Anterior cingulate cortex (tissue), 58 donors: Measurements from ENCODE around the gene CNTN4.

Source experiments
- DNase-seq, 58 donors: peaks; one replicate each; lab custom pipeline; 2025; lab: John Stamatoyannopoulos, UW

CNTN4 gene

GRCh38 chr3:2568156-2568555 is 469.5 kb downstream of the CNTN4 start:
- no peak for DNase-seq

DNA sequence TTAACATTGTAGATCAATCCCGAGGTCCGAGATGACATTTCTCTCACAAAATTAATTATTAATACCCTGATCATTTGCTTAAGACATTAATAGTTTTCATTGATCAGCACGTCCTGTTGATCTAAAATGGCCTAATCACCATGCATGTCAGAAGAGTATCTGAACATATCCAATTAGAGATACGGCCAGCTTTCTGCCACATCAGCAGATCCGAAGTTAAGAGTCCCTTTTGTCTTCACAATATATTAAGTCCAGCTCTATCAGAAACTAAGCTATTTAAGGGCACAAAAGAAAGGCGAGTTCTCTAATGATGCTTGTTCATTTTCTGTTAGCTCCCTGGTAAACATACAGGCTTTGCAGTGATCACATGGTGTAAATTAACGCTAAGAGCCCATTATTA is 470.3 kb downstream of the CNTN4 start:
- DNase-seq, result no peak

- DNase-seq, result no peak
Observed at GRCh38 chr3:2577571-2577970, 478.9 kb downstream of the CNTN4 start.

DNA sequence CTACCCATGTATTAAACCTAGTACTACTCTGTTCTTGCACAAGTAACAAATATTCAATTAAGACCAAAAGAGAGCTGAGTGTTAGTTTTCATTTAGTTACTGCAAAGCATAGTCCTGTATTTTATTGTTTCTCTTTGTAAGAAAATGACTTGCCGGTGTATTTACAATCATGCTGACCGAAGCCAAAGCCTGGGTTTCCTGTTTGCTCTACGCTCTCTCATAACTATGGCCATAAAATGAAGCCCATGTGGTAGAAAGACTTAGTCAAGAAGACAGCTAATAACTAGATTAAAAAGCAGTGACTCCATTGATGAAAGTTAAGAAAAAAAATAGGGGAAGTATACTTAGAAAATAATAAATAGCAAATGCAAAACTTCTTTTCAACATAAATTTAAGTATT is 479.9 kb downstream of the CNTN4 start:
- no peak for DNase-seq

DNA sequence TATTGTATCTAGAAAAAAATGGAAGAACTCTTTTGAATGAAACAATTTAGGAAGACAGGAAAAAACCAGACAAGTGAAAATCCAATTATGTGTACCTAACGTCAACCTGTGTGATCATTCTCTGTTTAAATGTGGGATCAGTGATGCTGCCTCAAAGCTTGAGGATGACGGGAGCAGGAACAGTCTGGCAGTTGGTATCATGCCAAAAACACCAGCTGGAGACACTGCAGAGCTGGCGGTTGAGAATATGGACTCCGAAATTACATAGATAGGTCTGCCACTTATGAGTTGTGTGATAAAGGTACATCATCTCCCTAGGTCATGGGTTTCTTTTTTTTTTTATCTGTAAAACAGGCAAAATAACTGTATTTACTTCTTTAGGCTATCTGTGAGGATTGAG is 480.5 kb downstream of the CNTN4 start:
- peak in 16 of 58 donors; percentile 1 to 30 (median 8) for DNase-seq

DNA sequence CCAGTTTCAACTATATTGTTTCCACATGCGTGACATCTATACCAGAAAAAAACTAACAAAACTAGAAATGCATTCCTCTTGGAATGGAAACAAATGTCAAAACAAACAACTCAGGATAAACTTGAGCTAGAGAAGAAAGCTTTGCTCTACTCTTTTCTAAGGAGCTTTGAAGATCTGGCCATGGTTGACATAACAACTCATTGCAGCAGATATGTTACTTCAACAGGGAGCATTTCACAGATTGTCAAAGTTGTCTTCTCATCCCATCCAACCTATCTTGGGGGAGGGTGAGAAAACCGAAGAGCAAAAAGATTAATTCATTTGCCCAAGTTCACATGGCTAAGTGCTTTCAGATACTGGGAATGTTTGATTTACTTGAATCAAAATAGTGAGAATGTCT is 484.4 kb downstream of the CNTN4 start:
- DNase-seq, result no peak

DNA sequence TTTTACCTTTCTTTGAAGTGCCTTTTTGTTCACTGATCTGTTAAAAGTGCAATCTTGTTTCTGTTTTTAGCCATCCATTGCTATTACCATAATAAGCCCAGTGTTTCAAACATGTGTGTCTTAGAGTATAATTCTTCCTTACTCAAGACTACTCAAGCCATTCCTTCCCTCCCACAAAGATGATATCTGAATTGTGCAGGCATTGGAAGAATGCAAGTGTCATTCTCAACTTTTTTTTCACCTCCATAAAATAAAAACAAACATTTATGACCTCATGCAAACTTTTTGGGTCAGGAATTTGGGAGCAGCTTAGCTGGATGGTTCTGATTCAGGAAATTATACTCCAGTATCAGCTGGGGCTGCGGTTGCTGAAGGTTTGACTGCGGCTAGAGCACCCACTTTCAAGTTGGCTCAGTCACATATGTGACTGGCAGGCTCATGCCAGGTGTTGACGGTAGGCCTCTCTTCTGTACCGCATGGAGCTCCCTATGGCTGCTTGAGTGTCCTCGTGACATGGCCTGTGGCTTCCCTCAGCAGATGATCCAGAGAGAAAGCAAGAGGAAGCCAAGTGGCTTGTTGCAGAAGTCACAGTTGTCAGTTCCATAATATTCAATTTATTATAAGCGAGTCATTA is 490.8 kb downstream of the CNTN4 start:
- no peak for DNase-seq

DNA sequence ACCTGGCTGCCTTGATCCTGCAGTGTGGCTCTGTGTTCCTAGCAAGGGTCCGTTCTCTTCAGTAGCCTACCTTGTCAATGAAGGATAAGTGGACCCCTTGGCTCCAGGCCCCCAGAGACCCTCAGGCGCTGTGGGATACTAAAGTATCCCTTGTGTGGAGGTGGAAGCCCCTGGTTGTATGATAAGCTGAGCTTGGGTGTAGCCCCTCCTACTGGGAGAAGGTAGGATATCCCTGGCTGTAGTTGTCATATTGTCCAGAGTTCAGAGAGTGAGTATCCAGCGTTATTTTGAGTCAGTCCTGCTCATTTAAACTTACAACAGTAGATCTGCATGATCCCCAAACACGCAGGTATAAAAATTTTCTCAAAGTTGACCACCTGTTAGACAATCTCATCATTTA is 496.8 kb downstream of the CNTN4 start:
- no peak for DNase-seq

GRCh38 chr3:2597615-2598014 is 498.9 kb downstream of the CNTN4 start:
- no peak for DNase-seq

DNA sequence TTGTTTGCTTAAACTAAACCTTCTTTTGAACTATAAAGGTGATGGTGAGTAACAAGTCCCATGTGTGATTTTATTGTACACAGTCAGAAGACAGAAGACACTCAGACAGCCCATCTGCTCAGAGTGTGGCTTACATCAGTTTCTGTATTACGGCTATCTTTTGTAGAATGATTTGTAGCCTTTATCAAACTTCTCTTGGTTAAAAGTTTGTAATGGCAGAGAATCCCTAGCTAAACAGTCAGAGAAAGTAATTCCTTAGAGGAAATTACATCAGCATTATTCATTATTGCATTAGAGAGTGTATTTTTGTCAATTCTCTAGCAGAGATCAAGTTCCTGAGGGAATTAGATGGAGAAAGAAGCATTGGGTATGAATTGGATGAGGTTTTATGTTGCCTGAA is 500.8 kb downstream of the CNTN4 start:
- DNase-seq, result no peak

- no peak for DNase-seq
Observed at GRCh38 chr3:2603692-2604289, 505.1 kb downstream of the CNTN4 start.

DNA sequence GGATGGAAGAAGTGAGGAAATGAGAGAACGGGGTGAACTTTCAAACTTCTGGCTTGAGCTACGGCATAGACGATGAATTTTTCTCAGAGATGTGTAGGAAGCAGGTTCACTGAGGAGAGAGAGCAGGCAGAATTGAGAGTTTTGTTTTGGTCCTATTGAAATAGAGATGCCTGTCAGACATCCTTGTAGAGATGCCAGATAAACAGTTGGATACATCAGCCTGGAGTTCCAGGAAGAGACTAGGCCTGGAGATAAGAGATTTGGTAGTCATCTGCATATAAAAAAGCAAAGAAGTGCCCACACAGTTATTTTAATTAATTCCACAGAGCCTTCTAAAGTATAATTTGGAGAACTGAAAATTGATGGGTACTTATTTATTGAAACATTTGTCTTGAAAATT is 515.9 kb downstream of the CNTN4 start:
- no peak for DNase-seq

DNA sequence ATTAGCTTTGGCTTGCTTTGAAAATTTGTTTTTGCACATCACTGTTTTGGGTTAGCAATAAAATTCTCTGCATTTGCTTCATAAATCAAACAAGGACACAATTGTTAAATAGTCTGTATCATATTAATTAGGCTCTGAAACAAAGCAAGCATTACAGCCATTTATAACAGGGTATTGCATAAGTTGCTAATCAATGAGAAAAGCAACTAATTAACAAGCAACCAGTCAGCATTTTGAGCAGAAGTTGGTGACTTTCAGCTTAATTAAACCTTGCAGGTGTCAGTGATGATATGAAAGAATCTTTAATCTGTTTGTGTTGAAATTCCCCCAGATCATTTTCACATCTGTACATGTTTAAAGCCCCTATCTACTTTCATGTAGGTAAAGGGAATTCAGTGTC is 516.4 kb downstream of the CNTN4 start:
- no peak for DNase-seq

DNA sequence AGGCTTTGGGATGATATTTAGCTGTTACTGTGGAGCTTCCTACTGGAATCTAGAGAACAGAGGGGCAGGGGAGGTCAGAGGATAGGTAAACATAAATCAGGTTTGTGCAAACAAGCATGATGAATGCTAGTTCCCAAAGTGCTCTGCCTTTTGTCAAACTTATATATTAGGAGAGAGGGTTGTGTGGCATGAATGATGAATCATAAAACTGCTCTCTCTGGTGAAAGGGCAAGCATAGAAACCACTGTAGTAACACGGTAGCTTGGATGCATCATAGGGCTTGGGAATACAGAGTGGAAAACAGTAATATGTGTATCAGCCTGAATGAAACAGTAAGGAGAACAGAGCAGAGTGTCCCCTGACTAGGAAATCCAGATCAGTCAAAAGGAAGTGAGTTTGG is 524.8 kb downstream of the CNTN4 start:
- no peak for DNase-seq

GRCh38 chr3:2628117-2628516 is 529.5 kb downstream of the CNTN4 start:
- DNase-seq, result no peak

GRCh38 chr3:2635511-2635910 is 536.8 kb downstream of the CNTN4 start:
- no peak for DNase-seq

- no peak for DNase-seq
Observed at GRCh38 chr3:2643606-2644005, 544.9 kb downstream of the CNTN4 start.

DNA sequence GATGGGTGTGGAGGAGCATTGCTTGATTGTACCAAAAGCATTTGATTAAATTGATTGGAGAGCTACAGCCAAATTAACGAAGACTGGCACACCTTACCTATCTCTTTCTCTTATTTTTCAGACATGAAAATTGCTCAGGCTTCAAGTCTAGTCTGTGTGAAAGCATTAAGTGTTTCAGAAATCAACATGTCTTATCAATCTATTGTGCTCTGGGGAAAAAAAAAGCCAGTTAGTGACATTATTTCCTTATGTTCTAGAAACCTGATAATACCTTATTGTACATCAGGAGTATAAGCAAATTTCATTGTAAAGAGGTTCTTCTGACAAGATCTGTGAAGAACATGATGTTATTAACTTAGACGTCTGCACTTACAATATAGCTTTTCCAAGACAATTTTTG is 546.3 kb downstream of the CNTN4 start:
- DNase-seq, result no peak

DNA sequence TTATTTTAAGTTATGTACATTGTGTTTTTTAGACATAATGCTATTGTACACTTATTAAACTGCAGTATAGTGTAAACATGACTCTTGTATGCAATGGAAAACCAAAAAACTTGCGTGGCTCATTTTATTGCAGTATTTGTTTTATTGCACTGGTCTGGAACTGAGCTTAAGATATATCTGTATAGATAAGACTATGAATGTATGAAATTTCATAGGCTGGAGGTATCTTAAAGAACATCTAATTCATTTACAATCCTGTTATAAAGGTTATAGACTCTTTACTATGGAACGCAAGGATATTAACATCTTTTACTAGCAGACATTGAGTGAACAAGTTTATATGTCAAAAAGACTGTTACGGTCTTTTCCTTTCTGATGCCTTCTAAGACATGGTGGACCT is 552.1 kb downstream of the CNTN4 start:
- no peak for DNase-seq

GRCh38 chr3:2652386-2652785 is 553.7 kb downstream of the CNTN4 start:
- DNase-seq, result no peak

DNA sequence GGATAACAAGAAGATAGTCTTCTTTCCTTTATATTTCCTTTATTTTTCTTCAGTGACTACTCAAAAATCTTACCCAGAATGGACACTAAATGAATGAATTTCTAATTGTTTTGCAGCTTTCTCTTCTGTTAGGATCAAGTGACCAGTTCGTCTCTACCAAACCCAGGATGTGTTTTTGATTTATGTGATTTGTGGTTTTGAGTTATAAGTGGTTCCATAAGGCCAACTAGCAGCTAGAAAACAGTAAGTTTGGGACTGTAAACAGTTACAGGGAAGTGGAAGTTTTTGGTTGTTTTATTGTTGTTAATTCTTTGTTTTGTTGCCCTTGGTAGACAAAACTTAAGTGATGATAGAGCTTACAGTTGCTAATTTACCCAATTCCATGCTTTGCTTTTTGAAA is 555.0 kb downstream of the CNTN4 start:
- DNase-seq, result no peak

- no peak for DNase-seq
Observed at GRCh38 chr3:2655229-2655701, 556.6 kb downstream of the CNTN4 start.
